HEK293 (cell line): ENCODE measurements around the gene KCNK3.

Experiments used
- CTCF ChIA-PET: fragments of 350-600 bp; formaldehyde crosslinking; extraction: SDS; loops from one replicate; lab custom pipeline; 2021; ENCODE audit warnings: antibody characterized with exemption; lab: Yijun Ruan, JAX
- POLR2A ChIA-PET: fragments of 300-600 bp; formaldehyde crosslinking; extraction: SDS; loops from one replicate; lab custom pipeline; 2020; ENCODE audit warnings: antibody characterized with exemption, inconsistent platforms; lab: Yijun Ruan, JAX
- H3K27ac ChIP-seq: fragments of 200-500 bp; sonication (Bioruptor generic); 2 replicates; pipeline ENCODE4 v1.5.1; 2014; ENCODE audit warnings: low read depth, low read length, control low read depth, inconsistent platforms; ENCODE audit errors: extremely low read depth
- H3K36me3 ChIP-seq, 2 experiments: fragments of 200-500 bp in 1 of 2; sonication (Bioruptor generic) in 1 of 2; 1 replicate in 1 of 2; 2 replicates in 1 of 2; pipeline ENCODE4 v1.5.1; 2014 to 2017; ENCODE audit warnings: inconsistent platforms in 2 of 2, low read length in 2 of 2; ENCODE audit not compliant: control insufficient read depth in 2 of 2, insufficient read depth in 1 of 2
- H3K4me1 ChIP-seq: fragments of 200-500 bp; sonication (Bioruptor generic); 2 replicates; pipeline ENCODE4 v1.5.1; 2014; ENCODE audit warnings: mild to moderate bottlenecking, low read length, inconsistent platforms; ENCODE audit not compliant: control insufficient read depth, insufficient read depth
- H3K4me3 ChIP-seq: 2 replicates; pipeline ENCODE4 v1.5.1; 2011; ENCODE audit warnings: low read depth, mild to moderate bottlenecking, control low read depth, low read length, moderate library complexity
- H3K9me3 ChIP-seq: fragments of 200-500 bp; sonication (Bioruptor generic); 2 replicates; pipeline ENCODE4 v1.5.1; 2014; ENCODE audit warnings: low read depth, low read length, inconsistent platforms; ENCODE audit not compliant: control insufficient read depth, insufficient read depth
- GLI2 ChIP-seq: fragments of 450-650 bp; formaldehyde crosslinking; IDR thresholded peaks from 2 replicates; pipeline ENCODE4; 2017; ENCODE audit warnings: missing biosample characterization, missing genetic modification characterization, low read depth, borderline replicate concordance
- KLF7 ChIP-seq: fragments of 450-650 bp; formaldehyde crosslinking; IDR thresholded peaks from 2 replicates; pipeline ENCODE4 v1.5.1; 2016; ENCODE audit warnings: missing biosample characterization, missing genetic modification characterization, borderline replicate concordance
- KLF8 ChIP-seq: fragments of 450-650 bp; formaldehyde crosslinking; IDR thresholded peaks from 2 replicates; pipeline ENCODE4 v1.5.1; 2016; ENCODE audit warnings: missing biosample characterization, missing genetic modification characterization
- MZF1 ChIP-seq: fragments of 450-650 bp; formaldehyde crosslinking; IDR thresholded peaks from 2 replicates; pipeline ENCODE4 v1.5.1; 2017; ENCODE audit warnings: missing biosample characterization, missing genetic modification characterization, borderline replicate concordance
- OSR2 ChIP-seq: fragments of 450-650 bp; formaldehyde crosslinking; IDR thresholded peaks from 2 replicates; pipeline ENCODE4 v1.5.1; 2016; ENCODE audit warnings: missing biosample characterization, missing genetic modification characterization
- ZBTB17 ChIP-seq: fragments of 450-650 bp; formaldehyde crosslinking; IDR thresholded peaks from 2 replicates; pipeline ENCODE4 v1.5.1; 2016; ENCODE audit warnings: missing biosample characterization, missing genetic modification characterization
- ZFP41 ChIP-seq: fragments of 450-650 bp; formaldehyde crosslinking; IDR thresholded peaks from 2 replicates; pipeline ENCODE4 v1.5.1; 2016; ENCODE audit warnings: missing biosample characterization, missing genetic modification characterization, borderline replicate concordance
- ZFP69B ChIP-seq: fragments of 450-650 bp; formaldehyde crosslinking; IDR thresholded peaks from 2 replicates; pipeline ENCODE4 v1.5.1; 2016; ENCODE audit warnings: missing biosample characterization, missing genetic modification characterization
- ZIC2 ChIP-seq: fragments of 450-650 bp; formaldehyde crosslinking; IDR thresholded peaks from 2 replicates; pipeline ENCODE4 v1.5.1; 2016; ENCODE audit warnings: missing biosample characterization, missing genetic modification characterization
- ZNF211 ChIP-seq: fragments of 450-650 bp; formaldehyde crosslinking; IDR thresholded peaks from 2 replicates; pipeline ENCODE4 v1.5.1; 2016; ENCODE audit warnings: low read depth, missing biosample characterization, missing genetic modification characterization
- ZNF24 ChIP-seq: fragments of 450-650 bp; formaldehyde crosslinking; IDR thresholded peaks from 2 replicates; pipeline ENCODE4 v1.5.1; 2016; ENCODE audit warnings: missing biosample characterization, missing genetic modification characterization
- ZNF274 ChIP-seq, 2 experiments: fragments of 200-500 bp in 1 of 2; fragments of 450-650 bp in 1 of 2; sonication (Bioruptor generic) in 1 of 2; formaldehyde crosslinking in 1 of 2; IDR thresholded peaks; 2 replicates each; pipeline versions ENCODE4 v1.5.1 to v1.6.1; 2014 to 2016; ENCODE audit warnings: borderline replicate concordance in 1 of 2, inconsistent platforms in 1 of 2, low read length in 1 of 2, missing biosample characterization in 1 of 2, missing genetic modification characterization in 1 of 2
- ZNF341 ChIP-seq: fragments of 450-650 bp; formaldehyde crosslinking; IDR thresholded peaks from 2 replicates; pipeline ENCODE4; 2016; ENCODE audit warnings: low read depth, missing biosample characterization, missing genetic modification characterization
- ZNF350 ChIP-seq: fragments of 450-650 bp; formaldehyde crosslinking; IDR thresholded peaks from 2 replicates; pipeline ENCODE4 v1.5.0; 2017; ENCODE audit warnings: missing biosample characterization, mild to moderate bottlenecking, missing genetic modification characterization
- ZNF404 ChIP-seq: fragments of 450-650 bp; formaldehyde crosslinking; IDR thresholded peaks from 2 replicates; pipeline ENCODE4 v1.5.1; 2017; ENCODE audit warnings: missing biosample characterization, missing genetic modification characterization
- ZNF423 ChIP-seq: fragments of 450-650 bp; formaldehyde crosslinking; IDR thresholded peaks from 2 replicates; pipeline ENCODE4 v1.5.1; 2016; ENCODE audit warnings: missing biosample characterization, missing genetic modification characterization
- ZNF529 ChIP-seq: fragments of 450-650 bp; formaldehyde crosslinking; IDR thresholded peaks from 2 replicates; pipeline ENCODE4 v1.5.1; 2017; ENCODE audit warnings: missing genetic modification characterization, missing biosample characterization; ENCODE audit not compliant: insufficient replicate concordance
- ZNF555 ChIP-seq: fragments of 450-650 bp; formaldehyde crosslinking; conservative IDR thresholded peaks from 2 replicates; pipeline ENCODE4 v1.5.1; 2017; ENCODE audit warnings: missing biosample characterization, mild to moderate bottlenecking, missing genetic modification characterization, inconsistent platforms
- ZNF558 ChIP-seq: fragments of 450-650 bp; formaldehyde crosslinking; IDR thresholded peaks from 2 replicates; pipeline ENCODE4 v1.5.1; 2016; ENCODE audit warnings: missing biosample characterization, missing genetic modification characterization
- ZNF561 ChIP-seq: fragments of 450-650 bp; IDR thresholded peaks from 2 replicates; pipeline ENCODE4 v1.5.1; 2018; ENCODE audit warnings: missing biosample characterization, missing genetic modification characterization, borderline replicate concordance
- ZNF776 ChIP-seq: fragments of 450-650 bp; formaldehyde crosslinking; IDR thresholded peaks from 2 replicates; pipeline ENCODE4 v1.5.0; 2017; ENCODE audit warnings: missing biosample characterization, missing genetic modification characterization, borderline replicate concordance
- TF ChIP-seq, protein P1 (sequence below): fragments of 450-650 bp; formaldehyde crosslinking; IDR thresholded peaks from 2 replicates; pipeline ENCODE4 v1.5.1; 2016; ENCODE audit warnings: missing biosample characterization, missing genetic modification characterization
- TF ChIP-seq, protein P2 (sequence below): fragments of 450-650 bp; formaldehyde crosslinking; IDR thresholded peaks from 2 replicates; pipeline ENCODE4 v1.5.1; 2016; ENCODE audit warnings: missing biosample characterization, missing genetic modification characterization
- TF ChIP-seq, protein P3 (sequence below): fragments of 450-650 bp; formaldehyde crosslinking; IDR thresholded peaks from 2 replicates; pipeline ENCODE4 v1.5.1; 2016; ENCODE audit warnings: missing biosample characterization, missing genetic modification characterization
- TF ChIP-seq, protein P4 (sequence below): fragments of 450-650 bp; formaldehyde crosslinking; IDR thresholded peaks from 2 replicates; pipeline ENCODE4 v1.5.1; 2017; ENCODE audit warnings: missing biosample characterization, missing genetic modification characterization
- TF ChIP-seq, protein P5 (sequence below): fragments of 450-650 bp; formaldehyde crosslinking; IDR thresholded peaks from 2 replicates; pipeline ENCODE4 v1.5.1; 2017; ENCODE audit warnings: missing biosample characterization, missing genetic modification characterization
- TF ChIP-seq, protein P6 (sequence below): fragments of 450-650 bp; formaldehyde crosslinking; IDR thresholded peaks from 2 replicates; pipeline ENCODE4 v1.5.1; 2016; ENCODE audit warnings: missing biosample characterization, missing genetic modification characterization

Gene KCNK3

DNA sequence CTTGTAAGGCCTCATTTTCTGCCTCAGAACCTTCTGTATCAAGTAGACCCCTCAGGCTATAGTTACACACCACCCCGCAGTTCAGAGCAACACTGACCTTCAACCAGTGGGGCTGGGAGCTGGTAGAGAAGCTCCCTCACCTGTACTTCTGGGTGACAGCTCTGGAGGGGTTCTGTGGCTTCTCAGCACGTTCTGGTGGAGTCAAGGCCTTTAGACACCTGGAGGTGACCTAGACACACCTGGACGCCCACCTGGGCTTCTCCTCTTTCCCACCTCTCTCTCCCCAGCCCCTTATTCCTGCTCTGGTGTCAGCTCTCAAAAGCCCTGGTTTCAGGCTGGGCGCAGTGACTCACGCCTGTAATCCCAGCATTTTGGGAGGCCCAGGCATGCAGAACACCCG is 44.0 kb upstream of the KCNK3 start:
- TF ChIP-seq GLI2 (no peak), ZNF404 (tag by site-specific recombination) (no peak), ZNF423 (tag by site-specific recombination) (no peak), ZNF350 (tag by site-specific recombination) (no peak), ZNF529 (no peak), ZFP41 (tag by site-specific recombination) (no peak), ZFP69B (tag by site-specific recombination) (no peak), KLF7 (no peak), ZNF211 (tag by site-specific recombination) (no peak), ZNF558 (tag by site-specific recombination) (no peak), KLF8 (tag by site-specific recombination) (no peak), ZNF561 (tag by site-specific recombination) (no peak), ZNF274 (IDR thresholded peaks at IDR 0.05; ENCODE audit: low read length) (no peak), ZNF274 (tag by site-specific recombination; IDR thresholded peaks at IDR 0.05; ENCODE audit: borderline replicate concordance) (no peak)
- TF ChIP-seq, protein P1, sequence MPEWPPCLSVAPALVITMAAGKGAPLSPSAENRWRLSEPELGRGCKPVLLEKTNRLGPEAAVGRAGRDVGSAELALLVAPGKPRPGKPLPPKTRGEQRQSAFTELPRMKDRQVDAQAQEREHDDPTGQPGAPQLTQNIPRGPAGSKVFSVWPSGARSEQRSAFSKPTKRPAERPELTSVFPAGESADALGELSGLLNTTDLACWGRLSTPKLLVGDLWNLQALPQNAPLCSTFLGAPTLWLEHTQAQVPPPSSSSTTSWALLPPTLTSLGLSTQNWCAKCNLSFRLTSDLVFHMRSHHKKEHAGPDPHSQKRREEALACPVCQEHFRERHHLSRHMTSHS (tag by site-specific recombination), result no peak
- TF ChIP-seq, protein P2, sequence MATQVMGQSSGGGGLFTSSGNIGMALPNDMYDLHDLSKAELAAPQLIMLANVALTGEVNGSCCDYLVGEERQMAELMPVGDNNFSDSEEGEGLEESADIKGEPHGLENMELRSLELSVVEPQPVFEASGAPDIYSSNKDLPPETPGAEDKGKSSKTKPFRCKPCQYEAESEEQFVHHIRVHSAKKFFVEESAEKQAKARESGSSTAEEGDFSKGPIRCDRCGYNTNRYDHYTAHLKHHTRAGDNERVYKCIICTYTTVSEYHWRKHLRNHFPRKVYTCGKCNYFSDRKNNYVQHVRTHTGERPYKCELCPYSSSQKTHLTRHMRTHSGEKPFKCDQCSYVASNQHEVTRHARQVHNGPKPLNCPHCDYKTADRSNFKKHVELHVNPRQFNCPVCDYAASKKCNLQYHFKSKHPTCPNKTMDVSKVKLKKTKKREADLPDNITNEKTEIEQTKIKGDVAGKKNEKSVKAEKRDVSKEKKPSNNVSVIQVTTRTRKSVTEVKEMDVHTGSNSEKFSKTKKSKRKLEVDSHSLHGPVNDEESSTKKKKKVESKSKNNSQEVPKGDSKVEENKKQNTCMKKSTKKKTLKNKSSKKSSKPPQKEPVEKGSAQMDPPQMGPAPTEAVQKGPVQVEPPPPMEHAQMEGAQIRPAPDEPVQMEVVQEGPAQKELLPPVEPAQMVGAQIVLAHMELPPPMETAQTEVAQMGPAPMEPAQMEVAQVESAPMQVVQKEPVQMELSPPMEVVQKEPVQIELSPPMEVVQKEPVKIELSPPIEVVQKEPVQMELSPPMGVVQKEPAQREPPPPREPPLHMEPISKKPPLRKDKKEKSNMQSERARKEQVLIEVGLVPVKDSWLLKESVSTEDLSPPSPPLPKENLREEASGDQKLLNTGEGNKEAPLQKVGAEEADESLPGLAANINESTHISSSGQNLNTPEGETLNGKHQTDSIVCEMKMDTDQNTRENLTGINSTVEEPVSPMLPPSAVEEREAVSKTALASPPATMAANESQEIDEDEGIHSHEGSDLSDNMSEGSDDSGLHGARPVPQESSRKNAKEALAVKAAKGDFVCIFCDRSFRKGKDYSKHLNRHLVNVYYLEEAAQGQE, result no peak
- TF ChIP-seq, protein P3, sequence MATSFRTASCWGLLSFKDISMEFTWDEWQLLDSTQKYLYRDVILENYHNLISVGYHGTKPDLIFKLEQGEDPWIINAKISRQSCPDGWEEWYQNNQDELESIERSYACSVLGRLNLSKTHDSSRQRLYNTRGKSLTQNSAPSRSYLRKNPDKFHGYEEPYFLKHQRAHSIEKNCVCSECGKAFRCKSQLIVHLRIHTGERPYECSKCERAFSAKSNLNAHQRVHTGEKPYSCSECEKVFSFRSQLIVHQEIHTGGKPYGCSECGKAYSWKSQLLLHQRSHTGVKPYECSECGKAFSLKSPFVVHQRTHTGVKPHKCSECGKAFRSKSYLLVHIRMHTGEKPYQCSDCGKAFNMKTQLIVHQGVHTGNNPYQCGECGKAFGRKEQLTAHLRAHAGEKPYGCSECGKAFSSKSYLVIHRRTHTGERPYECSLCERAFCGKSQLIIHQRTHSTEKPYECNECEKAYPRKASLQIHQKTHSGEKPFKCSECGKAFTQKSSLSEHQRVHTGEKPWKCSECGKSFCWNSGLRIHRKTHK, result no peak
- TF ChIP-seq, protein P4, sequence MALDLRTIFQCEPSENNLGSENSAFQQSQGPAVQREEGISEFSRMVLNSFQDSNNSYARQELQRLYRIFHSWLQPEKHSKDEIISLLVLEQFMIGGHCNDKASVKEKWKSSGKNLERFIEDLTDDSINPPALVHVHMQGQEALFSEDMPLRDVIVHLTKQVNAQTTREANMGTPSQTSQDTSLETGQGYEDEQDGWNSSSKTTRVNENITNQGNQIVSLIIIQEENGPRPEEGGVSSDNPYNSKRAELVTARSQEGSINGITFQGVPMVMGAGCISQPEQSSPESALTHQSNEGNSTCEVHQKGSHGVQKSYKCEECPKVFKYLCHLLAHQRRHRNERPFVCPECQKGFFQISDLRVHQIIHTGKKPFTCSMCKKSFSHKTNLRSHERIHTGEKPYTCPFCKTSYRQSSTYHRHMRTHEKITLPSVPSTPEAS, result no peak
- CTCF ChIA-PET, result no interaction called here

DNA sequence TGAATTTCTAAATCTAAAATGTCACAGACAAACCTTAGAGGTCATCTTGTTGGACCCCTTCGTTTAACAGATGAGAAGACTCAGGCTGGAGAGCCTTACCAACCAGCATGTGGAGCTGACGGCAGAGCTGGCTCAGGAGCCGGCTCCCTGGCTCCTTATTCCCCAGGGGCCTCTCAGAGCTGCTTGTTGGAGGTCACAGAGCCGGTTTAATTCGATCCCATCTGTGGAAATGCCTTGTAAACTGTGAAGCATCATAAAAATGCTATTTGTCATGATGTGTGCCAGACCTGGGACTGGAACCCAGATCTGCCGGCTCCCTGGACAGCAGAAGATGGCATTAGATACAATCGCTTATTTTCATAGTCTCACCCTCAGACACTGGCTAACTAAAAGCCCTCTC is 43.2 kb upstream of the KCNK3 start:
- ChIA-PET POLR2A (no interaction called here), CTCF (interaction anchor here (1.1 to 1.7 kb wide), 3 partner anchors 42 to 96 kb away, joined by 3 to 7 read pairs (median 6); no protein-coding TSS in a partner anchor)
- TF ChIP-seq, protein P5, sequence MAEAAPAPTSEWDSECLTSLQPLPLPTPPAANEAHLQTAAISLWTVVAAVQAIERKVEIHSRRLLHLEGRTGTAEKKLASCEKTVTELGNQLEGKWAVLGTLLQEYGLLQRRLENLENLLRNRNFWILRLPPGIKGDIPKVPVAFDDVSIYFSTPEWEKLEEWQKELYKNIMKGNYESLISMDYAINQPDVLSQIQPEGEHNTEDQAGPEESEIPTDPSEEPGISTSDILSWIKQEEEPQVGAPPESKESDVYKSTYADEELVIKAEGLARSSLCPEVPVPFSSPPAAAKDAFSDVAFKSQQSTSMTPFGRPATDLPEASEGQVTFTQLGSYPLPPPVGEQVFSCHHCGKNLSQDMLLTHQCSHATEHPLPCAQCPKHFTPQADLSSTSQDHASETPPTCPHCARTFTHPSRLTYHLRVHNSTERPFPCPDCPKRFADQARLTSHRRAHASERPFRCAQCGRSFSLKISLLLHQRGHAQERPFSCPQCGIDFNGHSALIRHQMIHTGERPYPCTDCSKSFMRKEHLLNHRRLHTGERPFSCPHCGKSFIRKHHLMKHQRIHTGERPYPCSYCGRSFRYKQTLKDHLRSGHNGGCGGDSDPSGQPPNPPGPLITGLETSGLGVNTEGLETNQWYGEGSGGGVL (tag by site-specific recombination), result no peak
- TF ChIP-seq OSR2 (tag by site-specific recombination) (peak; percentile 66; the same call in 1 of the 2 replicates), ZNF776 (tag by site-specific recombination) (no peak), ZNF24 (tag by site-specific recombination) (no peak), MZF1 (tag by site-specific recombination) (no peak), ZNF341 (no peak), ZNF555 (tag by site-specific recombination) (no peak), ZBTB17 (tag by site-specific recombination) (peak; percentile 79), ZIC2 (tag by site-specific recombination) (peak; percentile 18; the same call in 1 of the 2 replicates)
- TF ChIP-seq, protein P6, sequence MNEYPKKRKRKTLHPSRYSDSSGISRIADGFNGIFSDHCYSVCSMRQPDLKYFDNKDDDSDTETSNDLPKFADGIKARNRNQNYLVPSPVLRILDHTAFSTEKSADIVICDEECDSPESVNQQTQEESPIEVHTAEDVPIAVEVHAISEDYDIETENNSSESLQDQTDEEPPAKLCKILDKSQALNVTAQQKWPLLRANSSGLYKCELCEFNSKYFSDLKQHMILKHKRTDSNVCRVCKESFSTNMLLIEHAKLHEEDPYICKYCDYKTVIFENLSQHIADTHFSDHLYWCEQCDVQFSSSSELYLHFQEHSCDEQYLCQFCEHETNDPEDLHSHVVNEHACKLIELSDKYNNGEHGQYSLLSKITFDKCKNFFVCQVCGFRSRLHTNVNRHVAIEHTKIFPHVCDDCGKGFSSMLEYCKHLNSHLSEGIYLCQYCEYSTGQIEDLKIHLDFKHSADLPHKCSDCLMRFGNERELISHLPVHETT (tag by site-specific recombination), result no peak

More for the DNA sequence above, 44.0 kb upstream of the KCNK3 start:
- Histone ChIP-seq H3K4me1 (no peaks in the 10 kb centered on the region), H3K9me3 (no peaks in the 10 kb centered on the region), H3K4me3 (no peak overlapping the region), H3K36me3 (no peaks in the 10 kb centered on the region), H3K27ac (no peak overlapping the region)
- POLR2A ChIA-PET, result no interaction called here

More for the DNA sequence above, 43.2 kb upstream of the KCNK3 start:
- Histone ChIP-seq H3K36me3 (no peaks in the 10 kb centered on the region), H3K27ac (no peak overlapping the region), H3K4me3 (no peak overlapping the region), H3K4me1 (no peaks in the 10 kb centered on the region), H3K9me3 (no peaks in the 10 kb centered on the region)
